HG02763 (cell line): ENCODE measurements around the gene CADPS2.

ENCODE experiments used
- ATAC-seq: cut with Tn5 transposase; IDR thresholded peaks from one replicate; pipeline ENCODE4 v1.9.1; 2021; ENCODE audit warnings: mild to moderate bottlenecking, moderate library complexity; ENCODE audit not compliant: unreplicated experiment

CADPS2 gene

GRCh38 chr7:122316467-122317388, 569.5 kb downstream of the CADPS2 start:
- ATAC-seq, result no peak

DNA sequence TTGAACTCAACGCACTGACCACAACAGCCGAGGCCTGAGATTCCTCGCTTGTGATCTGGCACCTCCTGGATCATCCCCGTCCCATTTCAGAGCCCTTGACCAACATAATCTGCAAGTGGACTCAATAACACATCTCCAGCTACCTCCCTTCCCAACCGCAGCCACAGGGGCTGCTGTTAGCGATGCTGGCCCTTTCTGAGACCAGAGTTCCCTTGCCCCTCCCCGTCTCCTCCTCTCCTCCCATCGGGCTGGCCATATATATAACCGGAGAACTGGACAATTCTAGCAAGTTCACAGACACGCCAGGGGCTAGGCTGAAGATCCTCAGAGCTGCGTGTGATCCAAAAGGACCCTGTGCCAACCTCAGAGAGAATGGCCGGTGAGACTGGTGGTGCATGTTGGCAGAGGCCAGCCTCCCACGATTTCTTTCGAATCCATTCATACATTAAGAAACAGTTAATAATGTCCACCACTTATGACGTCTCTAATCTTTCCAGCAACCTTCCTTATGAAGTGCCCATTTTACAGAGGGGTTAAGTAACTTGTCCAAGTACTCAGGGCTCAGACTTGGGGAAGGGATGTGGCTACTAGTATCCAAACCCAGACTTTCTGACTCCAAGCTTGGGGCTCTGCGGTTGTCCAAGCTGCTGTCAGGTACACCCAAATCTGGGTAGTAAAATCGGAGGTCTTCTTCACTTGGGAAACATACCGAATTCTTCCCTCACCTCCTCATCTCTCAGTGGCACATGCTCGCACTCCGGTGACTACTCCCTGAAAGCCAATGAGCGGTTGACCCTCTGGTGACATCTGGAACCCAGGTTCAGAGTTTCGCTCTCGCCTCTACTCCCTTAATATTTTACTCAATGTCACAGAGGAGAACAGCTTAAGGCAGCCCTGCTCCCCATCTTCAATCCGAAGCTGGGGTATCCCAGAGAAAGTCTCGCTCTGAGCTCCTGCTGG, 570.5 kb downstream of the CADPS2 start:
- no peak for ATAC-seq

DNA sequence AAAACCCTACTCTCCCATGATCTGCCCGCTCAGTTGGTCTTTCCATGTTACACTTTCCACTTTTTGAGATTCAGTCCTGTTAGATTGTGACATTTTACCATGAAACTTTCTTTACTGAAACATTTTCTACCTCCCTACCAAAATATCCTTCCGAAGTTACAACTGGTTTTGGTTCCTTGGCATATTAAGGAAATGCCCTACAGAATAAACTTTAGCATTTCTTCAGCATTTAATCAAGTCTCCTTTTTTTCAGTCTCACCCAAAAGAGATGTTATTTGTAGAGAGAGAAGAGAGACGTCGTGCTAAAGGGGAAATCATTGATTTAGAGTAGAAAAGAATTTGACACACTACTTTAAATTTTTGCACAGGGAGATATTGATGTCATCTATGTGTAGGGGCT, 572.0 kb downstream of the CADPS2 start:
- ATAC-seq, result no peak

DNA sequence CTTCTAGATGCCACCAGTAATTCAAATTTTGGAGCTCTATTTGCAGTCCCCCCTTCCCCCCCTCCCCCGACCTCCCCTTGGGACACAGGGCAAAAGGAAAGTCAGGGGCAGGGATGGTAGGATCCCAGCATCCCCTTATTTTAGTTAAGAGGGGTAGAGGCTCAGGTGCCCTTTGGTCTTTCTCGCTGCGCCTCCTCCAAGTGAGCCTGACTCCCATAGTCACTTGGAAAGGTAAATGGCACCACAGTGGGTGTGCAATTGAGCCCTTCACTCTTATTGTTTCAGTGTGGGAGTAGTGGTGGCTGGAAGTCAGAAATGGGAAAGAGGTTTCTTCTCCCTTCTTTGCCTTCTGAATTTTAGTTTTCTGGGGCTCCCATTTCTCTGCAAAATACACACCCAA, 573.5 kb downstream of the CADPS2 start:
- ATAC-seq, result no peak

DNA sequence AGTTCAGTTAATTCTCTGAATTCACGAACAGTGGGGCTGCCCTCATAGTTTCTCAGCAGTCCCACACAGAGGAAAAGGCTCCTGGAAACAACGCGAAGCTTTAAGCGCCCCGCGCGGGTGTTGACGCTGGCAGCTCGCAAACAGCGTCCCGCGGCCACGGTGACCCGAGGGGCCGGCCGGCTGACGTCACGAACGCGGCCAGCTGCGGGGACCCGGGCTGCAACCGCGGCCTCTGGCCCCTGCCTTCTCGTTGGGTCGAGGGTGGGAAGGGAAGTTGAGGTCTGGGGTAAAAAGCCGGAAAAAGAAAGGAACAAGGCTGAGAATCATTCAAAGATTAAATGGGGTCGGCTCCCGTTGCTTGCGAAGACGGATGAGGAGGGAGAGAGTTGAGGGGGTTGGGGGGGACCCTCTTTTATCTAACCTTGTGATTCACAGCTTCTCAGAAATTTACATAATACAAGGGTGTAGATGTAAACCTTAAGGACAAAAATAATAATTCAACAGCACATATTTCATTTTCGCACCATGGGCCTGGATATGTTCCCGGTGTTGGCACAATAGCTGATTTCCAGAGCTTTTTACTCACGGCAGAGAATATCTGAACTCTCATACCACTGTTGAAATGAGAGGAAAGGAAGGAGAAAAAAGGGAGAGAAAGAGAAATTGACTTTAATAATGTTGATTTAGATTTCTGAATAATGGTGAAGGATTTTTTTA, 574.4 kb downstream of the CADPS2 start:
- no peak for ATAC-seq

- no peak for ATAC-seq
Measured at GRCh38 chr7:122311050-122311700, 575.1 kb downstream of the CADPS2 start.

DNA sequence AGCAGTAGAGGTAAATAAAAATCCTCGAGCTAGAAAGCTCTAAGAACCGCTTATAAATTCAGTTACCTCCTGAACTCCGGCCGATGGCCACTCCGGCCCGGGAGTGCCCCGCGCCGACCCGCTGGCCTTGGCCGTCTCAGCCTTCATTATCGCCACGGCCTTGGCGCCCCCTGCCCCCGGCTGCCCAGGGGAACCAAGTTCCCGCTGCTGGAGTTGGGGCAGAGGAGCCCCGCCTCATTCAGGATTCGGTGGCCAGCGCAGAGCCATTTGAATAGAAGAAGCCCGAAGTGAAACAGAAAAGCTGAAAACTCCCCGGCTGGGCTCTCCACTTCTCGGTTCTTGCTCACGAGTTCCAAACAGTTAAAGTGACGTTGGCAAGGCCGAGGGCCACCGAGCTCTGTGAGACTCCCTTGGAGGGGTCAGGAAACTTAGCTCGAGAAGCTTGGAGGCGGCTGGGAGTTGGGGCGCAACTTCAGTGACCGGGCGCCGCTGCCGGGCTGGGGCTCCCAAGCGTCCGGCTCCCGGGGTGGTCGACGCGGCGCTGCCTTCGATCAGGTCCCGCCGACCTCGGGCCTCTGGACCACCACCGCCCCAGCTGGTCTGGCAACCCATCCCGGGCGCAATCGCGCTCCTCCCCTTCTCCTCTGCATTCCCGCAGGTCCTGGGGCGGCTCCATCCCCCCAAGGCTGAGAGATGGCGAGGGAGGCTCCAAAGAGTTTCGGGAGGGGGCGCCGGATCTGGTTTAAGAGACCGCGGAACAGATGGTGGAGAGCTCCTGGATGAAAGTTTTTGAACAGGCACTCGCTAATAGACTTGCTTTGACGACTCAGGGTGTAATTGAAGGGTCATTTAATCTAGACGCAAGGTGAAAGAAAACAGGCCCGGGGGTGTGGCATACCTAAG, 575.9 kb downstream of the CADPS2 start:
- peak; percentile 58 for ATAC-seq

GRCh38 chr7:122309421-122309820, 576.8 kb downstream of the CADPS2 start:
- ATAC-seq, result no peak

DNA sequence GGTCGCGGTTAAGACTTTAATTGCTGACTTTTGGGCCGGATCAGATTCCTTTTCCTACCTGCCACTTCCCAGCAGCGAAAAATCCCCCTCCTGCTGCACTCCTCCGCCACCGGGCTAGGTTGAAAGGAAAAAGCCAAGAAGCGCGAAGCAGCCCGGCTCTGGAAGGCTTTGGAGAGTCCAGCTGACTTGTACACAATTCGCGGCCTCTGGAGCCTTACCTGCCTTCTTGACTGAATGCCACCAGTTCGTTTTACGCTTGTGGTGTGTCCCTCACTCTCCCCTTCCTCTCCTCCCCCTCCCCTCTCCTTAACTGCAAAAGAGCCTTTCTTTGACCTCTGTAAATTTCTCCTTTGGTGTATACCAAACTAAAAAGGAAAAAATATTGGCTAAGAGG, 579.0 kb downstream of the CADPS2 start:
- ATAC-seq, result no peak

DNA sequence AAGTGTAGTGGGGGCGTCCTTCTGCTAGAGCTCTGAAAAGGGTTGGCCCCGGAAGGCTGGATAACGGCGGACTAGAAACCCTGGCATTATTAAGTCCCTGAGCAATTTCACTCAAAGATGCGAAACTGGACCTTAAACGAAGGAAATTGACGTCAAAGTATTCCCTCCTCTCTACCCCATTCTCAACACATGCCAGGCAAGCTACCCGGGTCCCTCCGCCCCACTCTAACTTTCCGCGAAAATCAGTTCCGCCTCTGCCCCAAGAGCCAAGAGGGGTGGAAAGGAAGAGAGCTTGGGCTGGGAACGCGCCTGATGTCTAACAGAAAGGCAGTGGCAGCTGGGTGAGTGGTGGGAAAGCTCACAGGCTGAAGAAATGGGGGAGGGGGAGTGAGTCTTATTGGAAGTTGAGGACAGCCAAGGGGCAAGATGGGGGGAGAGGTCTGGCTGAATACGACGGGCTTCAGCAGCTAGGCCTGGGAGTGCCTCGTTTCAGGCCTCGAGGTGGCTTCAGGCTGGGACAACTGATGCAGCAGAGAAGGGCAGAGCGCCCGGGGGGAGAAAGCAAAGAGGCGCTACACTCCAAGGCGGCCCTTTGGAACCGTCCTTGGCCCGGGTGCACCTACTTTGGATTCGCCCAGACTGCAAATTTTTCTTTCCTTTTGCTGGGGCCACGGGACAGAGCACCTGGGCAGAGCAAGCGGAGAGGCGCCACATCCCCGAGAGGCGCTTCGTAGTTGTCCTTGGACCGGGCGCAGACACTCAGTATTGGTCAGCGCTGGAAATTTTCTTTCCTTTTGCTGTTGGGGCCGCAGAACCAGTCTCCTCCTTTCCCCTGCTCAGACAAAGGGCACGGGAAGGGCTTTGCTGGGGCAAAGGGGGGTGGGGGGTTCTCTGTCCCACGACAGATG, 579.7 kb downstream of the CADPS2 start:
- no peak for ATAC-seq

DNA sequence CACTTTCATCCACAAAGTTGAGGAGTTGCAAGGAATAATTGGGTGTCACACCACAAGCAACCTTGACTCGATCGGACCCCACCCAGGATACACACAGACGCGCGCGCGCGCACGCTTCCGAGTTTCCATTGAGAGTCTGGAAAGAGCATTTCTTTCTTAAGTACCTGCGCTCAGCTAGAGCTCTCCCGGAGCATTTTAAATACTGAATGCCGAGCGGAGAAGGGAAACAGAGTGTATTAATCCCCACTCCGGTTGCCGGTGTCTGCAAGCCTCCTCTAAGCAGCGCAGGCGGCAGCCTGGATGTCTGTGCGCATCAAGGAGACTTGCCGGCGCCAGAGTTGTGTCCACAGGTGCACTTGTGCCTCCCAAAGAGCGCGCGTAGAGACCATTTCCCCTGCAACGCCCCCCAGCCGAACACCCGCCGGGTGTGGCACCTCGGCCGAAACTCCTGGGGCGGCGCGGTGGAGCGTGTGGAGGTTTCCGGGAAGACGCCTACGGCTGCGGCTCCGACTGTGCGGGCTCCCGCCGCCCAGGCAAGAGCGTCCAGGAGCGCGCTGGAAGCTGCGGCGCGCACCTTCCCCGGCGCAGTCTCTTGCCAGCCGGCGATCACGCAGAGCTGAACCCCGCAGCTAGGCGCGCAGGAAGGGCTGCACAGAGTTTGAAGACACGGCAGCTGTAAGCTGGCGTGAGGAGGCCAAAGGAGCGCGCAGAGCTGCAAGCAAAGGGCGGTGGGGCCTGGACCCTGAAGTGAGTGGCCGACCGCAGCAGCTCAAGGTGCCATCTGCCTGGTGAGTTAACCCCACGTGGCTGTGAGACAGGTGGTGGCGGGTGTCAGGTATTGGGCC, 580.6 kb downstream of the CADPS2 start:
- ATAC-seq, result no peak

GRCh38 chr7:122304996-122305421, 581.3 kb downstream of the CADPS2 start:
- ATAC-seq, result no peak

- no peak for ATAC-seq
Measured at GRCh38 chr7:122304319-122304975, 581.8 kb downstream of the CADPS2 start, which contains the start of gene FEZF1. FEZF1 (minus strand) TSS chr7:122304750; CDS start chr7:122304437, 313 bp downstream.

- no peak for ATAC-seq
Measured at GRCh38 chr7:122303531-122304318, 582.5 kb downstream of the CADPS2 start.

- ATAC-seq, result no peak
Measured at GRCh38 chr7:122302761-122303530, 583.3 kb downstream of the CADPS2 start.
